ENCODE measurements around the gene CSRP1. TPM values are rescaled to one million over a fixed set of nuclear protein-coding genes. Genes with fewer than 3 reads are reported as not detected.

The CSRP1 gene
- total and polyA plus RNA-seq, 2 experiments from 2014 or later = 5.8 to 29.9 TPM

DNA sequence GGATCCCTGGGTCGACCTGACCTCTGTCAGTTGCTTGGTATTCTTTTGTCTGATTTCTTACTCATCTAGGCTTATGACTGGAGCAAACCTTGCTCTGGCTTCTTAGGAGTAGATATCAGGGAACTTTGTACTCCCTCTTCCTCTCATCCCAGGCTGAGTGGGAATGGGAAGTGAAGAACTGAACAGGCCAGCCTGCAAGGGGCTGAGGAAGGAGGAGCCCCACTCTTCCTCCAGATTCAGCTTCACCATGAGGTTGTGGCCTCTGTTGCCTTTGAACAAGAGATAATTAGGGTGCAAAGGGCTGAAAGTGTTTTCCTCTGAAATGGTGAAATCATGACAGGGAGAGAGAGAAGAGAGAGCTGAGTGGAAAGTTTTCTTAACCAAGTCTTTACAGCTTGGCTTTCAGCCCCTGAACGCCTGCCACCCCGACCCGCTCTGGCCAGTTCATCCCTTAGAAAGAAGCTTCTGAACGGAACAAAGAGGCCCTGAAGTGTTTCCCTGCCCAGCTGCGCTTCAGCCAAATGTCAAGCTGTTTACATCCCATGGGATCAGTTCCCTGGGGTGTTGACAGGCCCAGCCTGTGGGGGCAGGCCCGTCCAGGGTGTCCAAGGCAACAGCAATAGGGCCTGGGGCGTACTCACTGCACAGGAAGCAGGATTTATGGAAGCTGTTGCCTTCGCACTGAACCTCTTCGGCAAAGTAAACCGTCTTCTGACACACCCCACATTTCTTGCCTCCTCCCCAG lies 11.2 kb downstream of the CSRP1 start:
- no peak for ATAC-seq
- H3K36me3 ChIP-seq (ENCODE audit: insufficient read depth) = no peaks in the 10 kb centered on the region
- peaks cover 9% of the 10 kb centered on the region for H3K36me3 Mint-ChIP-seq (ENCODE audit: low read depth)
- no peaks in the 10 kb centered on the region for H3K79me2 ChIP-seq (replicated peaks; ENCODE audit: insufficient read depth)
- H3K4me1 ChIP-seq (ENCODE audit: insufficient read depth) = peaks cover 12% of the 10 kb centered on the region
- DNase-seq (ENCODE audit: low spot score) = no peak
- H4K20me1 ChIP-seq (replicated peaks; ENCODE audit: insufficient read depth) = no peaks in the 10 kb centered on the region
- no peak overlapping the region for H3K27ac Mint-ChIP-seq
- no peaks in the 10 kb centered on the region for H3K9me2 ChIP-seq (ENCODE audit: insufficient read depth)
- H3K4me3 Mint-ChIP-seq = no peak overlapping the region
- no peak overlapping the region for H3K4me2 ChIP-seq
- H3F3A ChIP-seq (replicated peaks; ENCODE audit: low read depth) = no peaks in the 10 kb centered on the region
- H3K27ac ChIP-seq (ENCODE audit: low read depth) = no peak overlapping the region
- no peaks in the 10 kb centered on the region for H3K27me3 ChIP-seq (ENCODE audit: insufficient read depth)
- H3K4me3 ChIP-seq = no peak overlapping the region
- TF ChIP-seq, protein P1, sequence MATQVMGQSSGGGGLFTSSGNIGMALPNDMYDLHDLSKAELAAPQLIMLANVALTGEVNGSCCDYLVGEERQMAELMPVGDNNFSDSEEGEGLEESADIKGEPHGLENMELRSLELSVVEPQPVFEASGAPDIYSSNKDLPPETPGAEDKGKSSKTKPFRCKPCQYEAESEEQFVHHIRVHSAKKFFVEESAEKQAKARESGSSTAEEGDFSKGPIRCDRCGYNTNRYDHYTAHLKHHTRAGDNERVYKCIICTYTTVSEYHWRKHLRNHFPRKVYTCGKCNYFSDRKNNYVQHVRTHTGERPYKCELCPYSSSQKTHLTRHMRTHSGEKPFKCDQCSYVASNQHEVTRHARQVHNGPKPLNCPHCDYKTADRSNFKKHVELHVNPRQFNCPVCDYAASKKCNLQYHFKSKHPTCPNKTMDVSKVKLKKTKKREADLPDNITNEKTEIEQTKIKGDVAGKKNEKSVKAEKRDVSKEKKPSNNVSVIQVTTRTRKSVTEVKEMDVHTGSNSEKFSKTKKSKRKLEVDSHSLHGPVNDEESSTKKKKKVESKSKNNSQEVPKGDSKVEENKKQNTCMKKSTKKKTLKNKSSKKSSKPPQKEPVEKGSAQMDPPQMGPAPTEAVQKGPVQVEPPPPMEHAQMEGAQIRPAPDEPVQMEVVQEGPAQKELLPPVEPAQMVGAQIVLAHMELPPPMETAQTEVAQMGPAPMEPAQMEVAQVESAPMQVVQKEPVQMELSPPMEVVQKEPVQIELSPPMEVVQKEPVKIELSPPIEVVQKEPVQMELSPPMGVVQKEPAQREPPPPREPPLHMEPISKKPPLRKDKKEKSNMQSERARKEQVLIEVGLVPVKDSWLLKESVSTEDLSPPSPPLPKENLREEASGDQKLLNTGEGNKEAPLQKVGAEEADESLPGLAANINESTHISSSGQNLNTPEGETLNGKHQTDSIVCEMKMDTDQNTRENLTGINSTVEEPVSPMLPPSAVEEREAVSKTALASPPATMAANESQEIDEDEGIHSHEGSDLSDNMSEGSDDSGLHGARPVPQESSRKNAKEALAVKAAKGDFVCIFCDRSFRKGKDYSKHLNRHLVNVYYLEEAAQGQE (IDR thresholded peaks at IDR 0.05; ENCODE audit: unreplicated experiment) = no peak
- no peak for TF ChIP-seq STAT1 (IDR thresholded peaks at IDR 0.05; ENCODE audit: unreplicated experiment)
- TF ChIP-seq, protein P2, sequence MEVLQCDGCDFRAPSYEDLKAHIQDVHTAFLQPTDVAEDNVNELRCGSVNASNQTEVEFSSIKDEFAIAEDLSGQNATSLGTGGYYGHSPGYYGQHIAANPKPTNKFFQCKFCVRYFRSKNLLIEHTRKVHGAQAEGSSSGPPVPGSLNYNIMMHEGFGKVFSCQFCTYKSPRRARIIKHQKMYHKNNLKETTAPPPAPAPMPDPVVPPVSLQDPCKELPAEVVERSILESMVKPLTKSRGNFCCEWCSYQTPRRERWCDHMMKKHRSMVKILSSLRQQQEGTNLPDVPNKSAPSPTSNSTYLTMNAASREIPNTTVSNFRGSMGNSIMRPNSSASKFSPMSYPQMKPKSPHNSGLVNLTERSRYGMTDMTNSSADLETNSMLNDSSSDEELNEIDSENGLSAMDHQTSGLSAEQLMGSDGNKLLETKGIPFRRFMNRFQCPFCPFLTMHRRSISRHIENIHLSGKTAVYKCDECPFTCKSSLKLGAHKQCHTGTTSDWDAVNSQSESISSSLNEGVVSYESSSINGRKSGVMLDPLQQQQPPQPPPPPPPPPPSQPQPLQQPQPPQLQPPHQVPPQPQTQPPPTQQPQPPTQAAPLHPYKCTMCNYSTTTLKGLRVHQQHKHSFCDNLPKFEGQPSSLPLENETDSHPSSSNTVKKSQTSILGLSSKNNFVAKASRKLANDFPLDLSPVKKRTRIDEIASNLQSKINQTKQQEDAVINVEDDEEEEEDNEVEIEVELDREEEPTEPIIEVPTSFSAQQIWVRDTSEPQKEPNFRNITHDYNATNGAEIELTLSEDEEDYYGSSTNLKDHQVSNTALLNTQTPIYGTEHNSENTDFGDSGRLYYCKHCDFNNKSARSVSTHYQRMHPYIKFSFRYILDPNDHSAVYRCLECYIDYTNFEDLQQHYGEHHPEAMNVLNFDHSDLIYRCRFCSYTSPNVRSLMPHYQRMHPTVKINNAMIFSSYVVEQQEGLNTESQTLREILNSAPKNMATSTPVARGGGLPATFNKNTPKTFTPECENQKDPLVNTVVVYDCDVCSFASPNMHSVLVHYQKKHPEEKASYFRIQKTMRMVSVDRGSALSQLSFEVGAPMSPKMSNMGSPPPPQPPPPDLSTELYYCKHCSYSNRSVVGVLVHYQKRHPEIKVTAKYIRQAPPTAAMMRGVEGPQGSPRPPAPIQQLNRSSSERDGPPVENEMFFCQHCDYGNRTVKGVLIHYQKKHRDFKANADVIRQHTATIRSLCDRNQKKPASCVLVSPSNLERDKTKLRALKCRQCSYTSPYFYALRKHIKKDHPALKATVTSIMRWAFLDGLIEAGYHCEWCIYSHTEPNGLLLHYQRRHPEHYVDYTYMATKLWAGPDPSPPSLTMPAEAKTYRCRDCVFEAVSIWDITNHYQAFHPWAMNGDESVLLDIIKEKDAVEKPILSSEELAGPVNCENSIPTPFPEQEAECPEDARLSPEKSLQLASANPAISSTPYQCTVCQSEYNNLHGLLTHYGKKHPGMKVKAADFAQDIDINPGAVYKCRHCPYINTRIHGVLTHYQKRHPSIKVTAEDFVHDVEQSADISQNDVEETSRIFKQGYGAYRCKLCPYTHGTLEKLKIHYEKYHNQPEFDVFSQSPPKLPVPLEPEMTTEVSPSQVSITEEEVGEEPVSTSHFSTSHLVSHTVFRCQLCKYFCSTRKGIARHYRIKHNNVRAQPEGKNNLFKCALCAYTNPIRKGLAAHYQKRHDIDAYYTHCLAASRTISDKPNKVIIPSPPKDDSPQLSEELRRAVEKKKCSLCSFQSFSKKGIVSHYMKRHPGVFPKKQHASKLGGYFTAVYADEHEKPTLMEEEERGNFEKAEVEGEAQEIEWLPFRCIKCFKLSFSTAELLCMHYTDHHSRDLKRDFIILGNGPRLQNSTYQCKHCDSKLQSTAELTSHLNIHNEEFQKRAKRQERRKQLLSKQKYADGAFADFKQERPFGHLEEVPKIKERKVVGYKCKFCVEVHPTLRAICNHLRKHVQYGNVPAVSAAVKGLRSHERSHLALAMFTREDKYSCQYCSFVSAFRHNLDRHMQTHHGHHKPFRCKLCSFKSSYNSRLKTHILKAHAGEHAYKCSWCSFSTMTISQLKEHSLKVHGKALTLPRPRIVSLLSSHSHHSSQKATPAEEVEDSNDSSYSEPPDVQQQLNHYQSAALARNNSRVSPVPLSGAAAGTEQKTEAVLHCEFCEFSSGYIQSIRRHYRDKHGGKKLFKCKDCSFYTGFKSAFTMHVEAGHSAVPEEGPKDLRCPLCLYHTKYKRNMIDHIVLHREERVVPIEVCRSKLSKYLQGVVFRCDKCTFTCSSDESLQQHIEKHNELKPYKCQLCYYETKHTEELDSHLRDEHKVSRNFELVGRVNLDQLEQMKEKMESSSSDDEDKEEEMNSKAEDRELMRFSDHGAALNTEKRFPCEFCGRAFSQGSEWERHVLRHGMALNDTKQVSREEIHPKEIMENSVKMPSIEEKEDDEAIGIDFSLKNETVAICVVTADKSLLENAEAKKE (CRISPR knock-in tag; IDR thresholded peaks at IDR 0.05) = no peak
- TF ChIP-seq CREB1 (CRISPR knock-in tag; IDR thresholded peaks at IDR 0.05; ENCODE audit: low read depth) = no peak
- TF ChIP-seq ZNF114 (CRISPR knock-in tag; IDR thresholded peaks at IDR 0.05) = no peak
- no peak for TF ChIP-seq EZH2phosphoT487 (IDR thresholded peaks at IDR 0.05; ENCODE audit: unreplicated experiment)
- TF ChIP-seq POLR2AphosphoS5 (IDR thresholded peaks at IDR 0.05; ENCODE audit: low read depth) = no peak
- TF ChIP-seq ZNF331 (CRISPR knock-in tag; IDR thresholded peaks at IDR 0.05; ENCODE audit: low read depth) = no peak
- no peak for TF ChIP-seq EZH2 (IDR thresholded peaks at IDR 0.05; ENCODE audit: low read depth, unreplicated experiment)
- TF ChIP-seq NANOG (IDR thresholded peaks at IDR 0.05; ENCODE audit: borderline replicate concordance) = no peak
- TF ChIP-seq, protein P3, sequence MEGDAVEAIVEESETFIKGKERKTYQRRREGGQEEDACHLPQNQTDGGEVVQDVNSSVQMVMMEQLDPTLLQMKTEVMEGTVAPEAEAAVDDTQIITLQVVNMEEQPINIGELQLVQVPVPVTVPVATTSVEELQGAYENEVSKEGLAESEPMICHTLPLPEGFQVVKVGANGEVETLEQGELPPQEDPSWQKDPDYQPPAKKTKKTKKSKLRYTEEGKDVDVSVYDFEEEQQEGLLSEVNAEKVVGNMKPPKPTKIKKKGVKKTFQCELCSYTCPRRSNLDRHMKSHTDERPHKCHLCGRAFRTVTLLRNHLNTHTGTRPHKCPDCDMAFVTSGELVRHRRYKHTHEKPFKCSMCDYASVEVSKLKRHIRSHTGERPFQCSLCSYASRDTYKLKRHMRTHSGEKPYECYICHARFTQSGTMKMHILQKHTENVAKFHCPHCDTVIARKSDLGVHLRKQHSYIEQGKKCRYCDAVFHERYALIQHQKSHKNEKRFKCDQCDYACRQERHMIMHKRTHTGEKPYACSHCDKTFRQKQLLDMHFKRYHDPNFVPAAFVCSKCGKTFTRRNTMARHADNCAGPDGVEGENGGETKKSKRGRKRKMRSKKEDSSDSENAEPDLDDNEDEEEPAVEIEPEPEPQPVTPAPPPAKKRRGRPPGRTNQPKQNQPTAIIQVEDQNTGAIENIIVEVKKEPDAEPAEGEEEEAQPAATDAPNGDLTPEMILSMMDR (conservative IDR thresholded peaks at IDR 0.05; ENCODE audit: low read depth in 2 of 2) = no peak
- no peak for TF ChIP-seq JUNB (IDR thresholded peaks at IDR 0.05; ENCODE audit: unreplicated experiment)
- TF ChIP-seq, protein P4, sequence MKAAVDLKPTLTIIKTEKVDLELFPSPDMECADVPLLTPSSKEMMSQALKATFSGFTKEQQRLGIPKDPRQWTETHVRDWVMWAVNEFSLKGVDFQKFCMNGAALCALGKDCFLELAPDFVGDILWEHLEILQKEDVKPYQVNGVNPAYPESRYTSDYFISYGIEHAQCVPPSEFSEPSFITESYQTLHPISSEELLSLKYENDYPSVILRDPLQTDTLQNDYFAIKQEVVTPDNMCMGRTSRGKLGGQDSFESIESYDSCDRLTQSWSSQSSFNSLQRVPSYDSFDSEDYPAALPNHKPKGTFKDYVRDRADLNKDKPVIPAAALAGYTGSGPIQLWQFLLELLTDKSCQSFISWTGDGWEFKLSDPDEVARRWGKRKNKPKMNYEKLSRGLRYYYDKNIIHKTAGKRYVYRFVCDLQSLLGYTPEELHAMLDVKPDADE (IDR thresholded peaks at IDR 0.05) = no peak
- H2AFZ ChIP-seq = no peak overlapping the region
- H3K27me3 Mint-ChIP-seq (ENCODE audit: insufficient read depth, low read depth, poor library complexity) = peaks cover 3% of the 10 kb centered on the region
- peaks cover 23% of the 10 kb centered on the region for H3K4me1 Mint-ChIP-seq
- peaks cover 3% of the 10 kb centered on the region; the same call in 1 of the 3 replicates for H3K9me3 Mint-ChIP-seq
